Endothelial cell of umbilical vein (primary cell): Measurements from ENCODE around the gene CLRN1.
"Not testable (repeated sequence)": the region's sequence is repeated elsewhere in the genome, so short reads cannot be mapped to it uniquely, and the experiment has no call there.

ENCODE experiments used
- EZH2 ChIP-seq: IDR thresholded peaks from 2 replicates; pipeline ENCODE4 v1.6.1; 2012; ENCODE audit warnings: borderline replicate concordance, low read depth, mild to moderate bottlenecking, moderate library complexity, low read length, inconsistent platforms; ENCODE audit not compliant: severe bottlenecking
- POLR2A ChIP-seq: IDR thresholded peaks from 2 replicates; pipeline ENCODE4 v1.6.1; 2012; ENCODE audit warnings: low read depth, mild to moderate bottlenecking, control low read depth, low read length
- POLR2AphosphoS5 ChIP-seq: IDR thresholded peaks from 2 replicates; pipeline ENCODE4 v1.6.1; 2012; ENCODE audit warnings: low read depth, mild to moderate bottlenecking, control low read depth, low read length, moderate library complexity; ENCODE audit not compliant: insufficient read depth
- TF ChIP-seq, protein P1 (sequence below), 2 donors: IDR thresholded peaks; 1 replicate in 1 of 2; 2 replicates in 1 of 2; pipeline ENCODE4 v1.5.1; 2011; ENCODE audit warnings: low read length in 2 of 2, mild to moderate bottlenecking in 2 of 2, moderate library complexity in 2 of 2, control low read depth in 1 of 2, inconsistent platforms in 1 of 2, low read depth in 1 of 2; ENCODE audit not compliant: insufficient read depth in 1 of 2; ENCODE audit errors: extremely low read depth in 1 of 2

DNA sequence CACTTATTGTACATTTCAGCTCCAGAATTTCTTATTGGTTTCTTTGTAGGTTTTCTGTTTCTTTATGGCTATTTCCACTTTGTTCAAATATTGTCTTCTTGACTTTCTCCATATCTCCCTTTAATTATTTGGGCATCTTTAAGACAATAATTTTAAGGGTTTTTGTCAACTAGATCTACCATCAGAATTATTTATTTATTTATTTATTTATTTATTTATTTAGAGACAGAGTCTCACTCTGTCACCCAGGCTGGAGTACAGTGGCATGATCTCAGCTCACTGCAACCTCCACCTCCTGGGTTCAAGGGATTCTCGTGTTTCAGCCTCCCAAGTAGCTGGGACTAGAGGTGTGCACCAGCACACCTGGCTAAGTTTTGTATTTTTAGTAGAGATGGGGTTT, 15.9 kb upstream of the CLRN1 start:
- TF ChIP-seq, protein P1, sequence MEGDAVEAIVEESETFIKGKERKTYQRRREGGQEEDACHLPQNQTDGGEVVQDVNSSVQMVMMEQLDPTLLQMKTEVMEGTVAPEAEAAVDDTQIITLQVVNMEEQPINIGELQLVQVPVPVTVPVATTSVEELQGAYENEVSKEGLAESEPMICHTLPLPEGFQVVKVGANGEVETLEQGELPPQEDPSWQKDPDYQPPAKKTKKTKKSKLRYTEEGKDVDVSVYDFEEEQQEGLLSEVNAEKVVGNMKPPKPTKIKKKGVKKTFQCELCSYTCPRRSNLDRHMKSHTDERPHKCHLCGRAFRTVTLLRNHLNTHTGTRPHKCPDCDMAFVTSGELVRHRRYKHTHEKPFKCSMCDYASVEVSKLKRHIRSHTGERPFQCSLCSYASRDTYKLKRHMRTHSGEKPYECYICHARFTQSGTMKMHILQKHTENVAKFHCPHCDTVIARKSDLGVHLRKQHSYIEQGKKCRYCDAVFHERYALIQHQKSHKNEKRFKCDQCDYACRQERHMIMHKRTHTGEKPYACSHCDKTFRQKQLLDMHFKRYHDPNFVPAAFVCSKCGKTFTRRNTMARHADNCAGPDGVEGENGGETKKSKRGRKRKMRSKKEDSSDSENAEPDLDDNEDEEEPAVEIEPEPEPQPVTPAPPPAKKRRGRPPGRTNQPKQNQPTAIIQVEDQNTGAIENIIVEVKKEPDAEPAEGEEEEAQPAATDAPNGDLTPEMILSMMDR (IDR thresholded peaks at IDR 0.05; ENCODE audit: extremely low read depth in 1 of 2, insufficient read depth in 1 of 2, low read depth in 1 of 2, low read length in 2 of 2): not testable (repeated sequence)
- TF ChIP-seq POLR2AphosphoS5, POLR2A, EZH2: not testable (repeated sequence)
